Esophagus (tissue), 2 donors: Measurements from ENCODE around the gene SWT1. TPM values are rescaled to one million over a fixed set of nuclear protein-coding genes. Genes with fewer than 3 reads are reported as not detected.

Experiments used
- H3K27ac ChIP-seq, 2 donors: one replicate each; pipeline ENCODE4 v1.5.1; 2013; ENCODE audit warnings: low read depth in 2 of 2, mild to moderate bottlenecking in 2 of 2, inconsistent platforms in 1 of 2, low read length in 1 of 2, moderate library complexity in 1 of 2
- H3K27me3 ChIP-seq, 2 donors: one replicate each; pipeline ENCODE4 v1.6.1; 2013; ENCODE audit warnings: low read length in 2 of 2, control low read depth in 1 of 2, mild to moderate bottlenecking in 1 of 2; ENCODE audit not compliant: insufficient read depth in 2 of 2, control insufficient read depth in 1 of 2
- H3K36me3 ChIP-seq, 2 donors: one replicate each; pipeline ENCODE4 v1.6.1; 2013; ENCODE audit warnings: low read length in 1 of 2; ENCODE audit not compliant: control insufficient read depth in 2 of 2, insufficient read depth in 2 of 2
- H3K4me1 ChIP-seq, 2 donors: one replicate each; pipeline ENCODE4 v1.6.1; 2013; ENCODE audit warnings: low read length in 1 of 2; ENCODE audit not compliant: control insufficient read depth in 2 of 2, insufficient read depth in 2 of 2
- H3K4me3 ChIP-seq, 2 donors: one replicate each; pipeline ENCODE4 v1.5.1; 2013; ENCODE audit warnings: low read length in 2 of 2, mild to moderate bottlenecking in 2 of 2, low read depth in 1 of 2, moderate library complexity in 1 of 2
- H3K9me3 ChIP-seq, 2 donors: one replicate each; pipeline ENCODE4 v1.6.1; 2013; ENCODE audit warnings: mild to moderate bottlenecking in 2 of 2, low read depth in 1 of 2, low read length in 1 of 2, moderate library complexity in 1 of 2; ENCODE audit not compliant: control insufficient read depth in 2 of 2, insufficient read depth in 1 of 2
- WGBS, 2 donors: extraction: QIAGEN DNeasy Blood & Tissue Kit; methylation state at CpG; one replicate each; pipeline ENCODE4 v1.1.7; 2013; 5-methylcytosine and 5-hydroxymethylcytosine counted together
- polyA plus RNA-seq, 2 donors: library from polyadenylated mRNA; stranded (reverse); fragments of 200-250 nt; gene quantifications; one replicate each; pipeline ENCODE4 v1.2.3, GENCODE V29; 2013
- donor health status: healthy with polysubstance abuse.
- donor health status: Bipolar disorder and iron deficiency.

Gene SWT1
- polyA plus RNA-seq, 2 donors, result 0.86 TPM

DNA sequence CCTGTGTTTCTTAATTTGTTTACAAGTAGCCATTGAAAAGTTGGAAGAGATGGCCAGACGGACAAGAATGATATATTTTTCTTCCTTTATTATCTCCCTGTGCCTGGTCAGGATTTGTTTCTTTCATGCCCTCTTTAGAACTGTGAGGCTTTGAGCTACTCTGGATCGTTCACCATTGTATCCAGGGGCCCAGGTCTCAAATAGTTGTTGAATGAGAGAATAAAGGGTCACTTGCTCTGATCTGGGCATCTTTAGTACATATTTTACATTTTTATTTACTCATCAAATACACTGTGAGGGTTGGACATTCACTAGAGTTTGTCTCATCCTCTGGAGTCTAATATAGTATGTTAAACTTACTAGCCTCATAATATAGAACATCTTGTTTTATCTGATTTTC lies 111.4 kb downstream of the SWT1 start:
- H3K36me3 ChIP-seq, result no peaks in the 10 kb centered on the region
- no peak overlapping the region for H3K4me3 ChIP-seq
- H3K4me1 ChIP-seq, result no peaks in the 10 kb centered on the region
- H3K27ac ChIP-seq, result no peak overlapping the region
- WGBS, 2 donors, result 80 to 83% methylated on average over 2 of the region's 2 CpGs
- H3K27me3 ChIP-seq, result no peaks in the 10 kb centered on the region
- H3K9me3 ChIP-seq, result no peaks in the 10 kb centered on the region

DNA sequence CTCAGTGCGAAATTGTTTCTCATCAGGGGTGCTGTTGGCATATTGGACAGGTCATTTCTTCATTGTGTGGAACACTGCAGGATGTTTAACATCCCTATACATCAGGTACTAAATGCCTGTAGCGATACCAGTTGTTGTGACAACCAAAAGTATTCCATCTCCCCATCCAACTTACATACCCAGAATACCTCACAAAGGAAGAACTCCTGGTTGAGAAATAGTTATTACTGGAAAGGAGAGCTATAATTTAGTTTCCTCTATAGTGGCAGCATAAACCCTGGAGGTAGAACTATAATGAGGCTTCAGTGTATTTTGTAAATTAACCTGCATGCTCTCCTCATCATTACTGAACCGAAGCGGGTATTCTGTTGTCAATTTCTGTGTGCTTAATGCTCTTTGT lies 115.0 kb downstream of the SWT1 start:
- Histone ChIP-seq H3K4me3 (no peak overlapping the region), H3K4me1 (no peaks in the 10 kb centered on the region), H3K9me3 (no peaks in the 10 kb centered on the region), H3K27ac (no peak overlapping the region), H3K27me3 (no peaks in the 10 kb centered on the region), H3K36me3 (no peaks in the 10 kb centered on the region)
- WGBS, 2 donors, result 90 to 92% methylated on average over 4 of the region's 4 CpGs

DNA sequence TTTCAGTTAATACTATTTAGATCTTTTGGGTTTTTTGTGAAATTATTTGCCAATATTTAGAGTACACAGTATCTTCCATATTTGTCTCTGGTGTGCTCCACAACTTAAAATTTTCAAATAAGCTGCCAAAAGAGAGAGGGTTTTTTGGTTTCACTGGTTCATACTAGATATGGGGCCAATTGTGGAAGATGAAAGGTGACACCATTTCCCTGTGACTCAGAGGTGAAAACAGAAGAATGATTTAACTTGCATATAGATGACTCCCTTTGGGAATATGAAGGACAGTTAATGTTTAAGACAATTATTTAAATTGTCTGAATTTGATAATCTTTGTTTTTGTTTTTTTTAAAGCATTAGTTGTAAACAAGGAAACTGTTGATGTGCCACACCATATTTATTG lies 122.6 kb downstream of the SWT1 start:
- H3K27me3 ChIP-seq, result no peaks in the 10 kb centered on the region
- no peak overlapping the region for H3K4me3 ChIP-seq
- peaks cover 0 to 2% of the 10 kb centered on the region in 2 donors for H3K36me3 ChIP-seq
- H3K9me3 ChIP-seq, result peaks cover 0 to 2% of the 10 kb centered on the region in 2 donors
- no peaks in the 10 kb centered on the region for H3K4me1 ChIP-seq
- H3K27ac ChIP-seq, result no peak overlapping the region

DNA sequence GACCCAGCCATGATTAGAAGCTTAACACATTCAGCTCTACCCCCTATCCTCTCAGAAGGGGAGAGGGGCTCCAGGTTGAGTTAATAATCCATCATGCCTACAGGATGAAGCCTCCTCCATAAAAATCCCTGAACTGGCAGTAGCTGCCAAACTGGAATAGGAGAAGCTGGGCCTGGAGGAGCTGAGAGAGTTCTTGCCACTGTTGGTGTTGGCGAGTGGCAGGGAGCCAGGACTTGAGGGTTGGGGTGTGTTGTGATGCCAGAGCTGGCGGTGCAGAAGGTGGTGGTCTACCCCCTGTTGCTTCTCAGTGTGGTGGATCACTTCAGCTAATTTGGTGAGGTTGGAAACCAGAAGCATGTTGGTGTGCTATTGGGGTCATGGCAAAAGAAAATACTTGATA lies 123.6 kb downstream of the SWT1 start:
- Histone ChIP-seq H3K27me3 (no peaks in the 10 kb centered on the region), H3K4me1 (no peaks in the 10 kb centered on the region), H3K36me3 (peaks cover 0 to 2% of the 10 kb centered on the region in 2 donors), H3K27ac (no peak overlapping the region), H3K4me3 (no peak overlapping the region), H3K9me3 (peaks cover 2 to 3% of the 10 kb centered on the region in 2 donors)
- 99 to 100% methylated on average over 2 of the region's 2 CpGs for WGBS, 2 donors

DNA sequence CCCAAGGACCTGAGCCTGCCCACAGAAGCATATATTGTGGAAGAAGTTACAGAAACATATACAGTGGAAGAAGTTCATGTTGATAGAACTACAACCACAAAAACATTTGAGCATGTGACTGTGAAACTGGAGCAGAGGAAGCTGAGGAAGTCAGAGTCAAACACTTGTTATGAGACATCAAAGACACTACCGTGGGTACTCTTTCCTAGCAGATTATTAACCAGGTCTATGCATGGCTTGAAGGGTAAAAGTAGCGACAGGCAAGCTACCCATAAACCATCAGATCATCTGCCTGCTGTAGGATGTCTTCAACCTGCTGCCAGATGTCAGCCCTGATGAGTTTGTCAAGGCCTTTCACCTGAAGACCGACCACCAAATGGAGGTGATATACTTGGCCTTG lies 124.3 kb downstream of the SWT1 start:
- Histone ChIP-seq H3K36me3 (peaks cover 0 to 2% of the 10 kb centered on the region in 2 donors), H3K4me3 (no peak overlapping the region), H3K4me1 (no peaks in the 10 kb centered on the region), H3K27ac (no peak overlapping the region), H3K27me3 (no peaks in the 10 kb centered on the region), H3K9me3 (peaks cover 2 to 3% of the 10 kb centered on the region in 2 donors)
- WGBS, 2 donors, result 65 to 79% methylated on average over 3 of the region's 3 CpGs

DNA sequence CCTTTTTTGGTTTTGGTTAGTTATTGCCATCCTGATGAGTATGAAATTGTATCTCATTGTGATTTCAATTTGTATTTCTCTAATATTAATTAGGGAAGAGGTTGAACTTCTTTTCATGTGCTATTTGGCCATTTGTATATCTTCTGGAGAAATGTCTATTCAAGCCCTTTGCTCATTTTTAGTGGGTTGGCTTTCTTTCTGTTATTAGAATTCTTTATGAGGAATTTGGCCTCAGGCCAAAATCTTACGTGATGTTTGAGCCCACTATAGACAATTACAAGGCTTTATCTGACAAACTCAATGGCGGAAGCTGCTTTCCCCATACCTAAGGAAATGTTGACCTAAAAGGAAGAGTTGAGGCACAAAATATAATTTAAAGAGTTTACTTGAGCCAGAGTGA lies 127.1 kb downstream of the SWT1 start:
- H3K36me3 ChIP-seq, result peaks cover 0 to 2% of the 10 kb centered on the region in 2 donors

DNA sequence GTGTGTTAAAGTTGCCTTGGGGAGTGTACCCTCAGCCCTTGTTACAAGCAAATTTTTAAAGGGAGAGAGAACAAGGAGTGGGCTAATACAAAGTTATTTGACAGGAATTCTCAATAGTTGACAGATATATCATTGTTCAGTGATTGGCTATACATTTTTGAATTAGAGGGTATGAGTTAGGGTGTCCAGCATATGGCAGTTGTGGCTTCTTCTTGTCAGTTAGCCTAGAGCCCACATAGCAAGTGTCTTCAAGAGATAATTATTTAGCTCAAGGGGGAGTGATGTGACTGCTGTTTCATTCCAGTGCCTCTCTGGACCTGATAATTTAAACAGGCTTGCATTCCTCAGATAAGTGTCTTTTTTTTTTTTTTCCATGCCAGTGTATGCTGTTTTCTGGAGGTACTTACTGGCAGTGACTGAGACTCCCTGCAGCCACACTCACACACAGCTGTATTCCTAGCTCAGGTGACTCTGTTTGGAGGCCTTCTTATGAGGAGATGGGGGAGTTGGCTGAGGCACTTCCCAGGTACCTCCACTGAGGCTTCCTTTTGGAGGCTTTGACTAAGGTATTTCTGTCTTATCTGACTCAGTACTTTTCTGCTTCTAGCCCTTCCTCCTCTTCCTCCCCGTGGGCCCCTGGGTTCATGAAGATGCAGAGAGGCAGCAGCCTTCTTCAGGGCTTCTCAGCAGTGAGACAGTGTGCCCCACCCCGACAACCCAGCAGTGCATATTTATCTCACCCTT lies 127.7 kb downstream of the SWT1 start:
- 48 to 64% methylated on average over 2 of the region's 2 CpGs for WGBS, 2 donors

More for the DNA sequence above, 127.1 kb downstream of the SWT1 start:
- Histone ChIP-seq H3K4me3 (no peak overlapping the region), H3K27me3 (no peaks in the 10 kb centered on the region), H3K9me3 (peaks cover 2 to 3% of the 10 kb centered on the region in 2 donors), H3K4me1 (no peaks in the 10 kb centered on the region), H3K27ac (no peak overlapping the region)
- 76 to 79% methylated on average over 2 of the region's 2 CpGs for whole genome bisulfite sequencing, 2 donors

DNA sequence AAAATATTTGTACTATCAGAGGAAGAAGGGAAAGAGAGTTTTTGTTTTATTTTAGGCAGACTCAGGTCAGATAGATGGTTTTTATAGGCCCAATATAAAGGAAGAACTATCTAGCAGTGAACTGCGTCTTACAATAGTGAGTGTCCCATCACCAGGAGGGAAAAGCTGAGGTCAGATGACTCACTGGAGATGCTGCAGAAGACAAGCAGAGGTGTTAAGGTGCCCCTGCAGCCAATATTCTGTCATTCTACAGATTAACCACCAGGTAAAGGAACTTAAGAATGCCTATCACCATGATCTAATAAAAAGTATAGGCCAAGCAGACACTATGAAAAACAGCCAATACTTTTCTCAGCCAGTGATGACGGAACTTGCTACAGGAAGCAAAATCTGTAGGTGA lies 130.5 kb downstream of the SWT1 start:
- Histone ChIP-seq H3K27ac (no peak overlapping the region), H3K4me3 (no peak overlapping the region), H3K36me3 (no peaks in the 10 kb centered on the region), H3K27me3 (no peaks in the 10 kb centered on the region), H3K4me1 (no peaks in the 10 kb centered on the region), H3K9me3 (peaks cover 0 to 3% of the 10 kb centered on the region in 2 donors)
- WGBS, 2 donors, result 93 to 99% methylated on average over 2 of the region's 2 CpGs

More for the DNA sequence above, 127.7 kb downstream of the SWT1 start:
- Histone ChIP-seq H3K4me3 (no peak overlapping the region), H3K9me3 (peaks cover 2 to 3% of the 10 kb centered on the region in 2 donors), H3K36me3 (peaks cover 0 to 2% of the 10 kb centered on the region in 2 donors), H3K4me1 (no peaks in the 10 kb centered on the region), H3K27me3 (no peaks in the 10 kb centered on the region), H3K27ac (no peak overlapping the region)

DNA sequence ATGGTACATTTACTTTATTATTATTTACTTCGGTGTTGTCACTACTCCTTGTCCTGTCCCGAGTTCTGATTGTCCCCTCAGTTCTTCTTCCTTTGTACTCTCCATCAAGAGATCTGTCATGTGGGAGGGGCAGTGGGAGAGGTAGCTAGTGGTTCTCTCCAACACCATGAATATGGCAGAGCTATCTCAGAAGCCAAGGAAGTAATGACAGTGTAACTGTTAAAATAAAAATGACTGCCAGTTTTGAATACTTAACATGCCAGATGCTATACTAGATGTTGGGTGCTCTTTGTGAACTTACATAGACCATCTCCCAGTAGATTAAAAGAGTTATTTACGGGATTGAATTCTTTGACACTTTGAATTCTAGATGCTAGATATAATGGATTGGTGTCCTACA lies 131.5 kb downstream of the SWT1 start:
- Histone ChIP-seq H3K27ac (no peak overlapping the region), H3K36me3 (no peaks in the 10 kb centered on the region), H3K27me3 (no peaks in the 10 kb centered on the region), H3K9me3 (peaks cover 0 to 3% of the 10 kb centered on the region in 2 donors), H3K4me3 (no peak overlapping the region), H3K4me1 (no peaks in the 10 kb centered on the region)
- 94 to 96% methylated on average over 3 of the region's 3 CpGs for WGBS, 2 donors

DNA sequence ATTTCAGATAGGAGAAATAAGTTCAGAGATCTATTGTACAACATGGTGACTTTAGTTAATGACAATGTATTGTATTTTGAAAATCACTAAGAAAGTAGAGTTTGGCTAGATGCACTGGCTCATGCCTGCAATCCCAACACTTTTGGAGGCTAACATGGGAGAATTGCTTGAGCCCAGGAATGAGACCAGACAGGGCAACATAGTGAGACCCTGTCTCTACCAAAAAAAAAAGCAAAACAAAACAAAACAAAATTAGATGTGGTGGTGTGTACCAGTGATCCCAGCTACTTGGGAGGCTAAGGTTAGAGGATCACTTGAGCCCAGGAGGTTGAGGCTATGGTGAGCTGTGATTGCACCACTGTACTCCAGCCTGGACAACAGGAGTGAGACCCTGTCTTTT lies 132.9 kb downstream of the SWT1 start:
- Histone ChIP-seq H3K27me3 (no peaks in the 10 kb centered on the region), H3K4me1 (no peaks in the 10 kb centered on the region), H3K36me3 (no peaks in the 10 kb centered on the region), H3K27ac (no peak overlapping the region), H3K9me3 (peaks cover 0 to 2% of the 10 kb centered on the region in 2 donors), H3K4me3 (no peak overlapping the region)
